Karpas-422 (cell line): ENCODE measurements around the gene USP50. TPM values are rescaled to one million over a fixed set of nuclear protein-coding genes. Genes with fewer than 3 reads are reported as not detected.
"Not testable (repeated sequence)": the region's sequence is repeated elsewhere in the genome, so short reads cannot be mapped to it uniquely, and the experiment has no call there.

ENCODE experiments used
- DNase-seq: peaks from one replicate; pipeline ENCODE4 v3.0.0-alpha.2; 2015
- H2AFZ ChIP-seq: fragments of 200-600 bp; sonication (generic); 2 replicates; pipeline ENCODE4 v1.6.1; 2014; ENCODE audit warnings: antibody characterized with exemption, low read length, mixed read lengths
- H3K27ac ChIP-seq: fragments of 200-600 bp; sonication (generic); 2 replicates; pipeline ENCODE4 v1.5.1; 2014; ENCODE audit warnings: mild to moderate bottlenecking, low read length, moderate library complexity
- H3K27me3 ChIP-seq: fragments of 200-600 bp; sonication (generic); 2 replicates; pipeline ENCODE4 v1.6.1; 2014; ENCODE audit warnings: low read length, mixed read lengths
- H3K36me3 ChIP-seq: fragments of 200-600 bp; sonication (generic); 2 replicates; pipeline ENCODE4 v1.6.1; 2014; ENCODE audit warnings: low read length, mixed read lengths; ENCODE audit not compliant: insufficient read depth
- H3K4me1 ChIP-seq: fragments of 200-600 bp; sonication (generic); 2 replicates; pipeline ENCODE4 v1.6.1; 2014; ENCODE audit warnings: mild to moderate bottlenecking, low read length, mixed read lengths
- H3K4me2 ChIP-seq: fragments of 200-600 bp; sonication (generic); 2 replicates; pipeline ENCODE4 v1.6.1; 2014; ENCODE audit warnings: low read length, low read depth, mild to moderate bottlenecking; ENCODE audit not compliant: poor library complexity, severe bottlenecking
- H3K4me3 ChIP-seq: fragments of 200-600 bp; sonication (generic); 2 replicates; pipeline ENCODE4 v1.5.1; 2014; ENCODE audit warnings: mild to moderate bottlenecking, antibody characterized with exemption, low read length, mixed read lengths
- H3K79me2 ChIP-seq: fragments of 200-600 bp; sonication (generic); 2 replicates; pipeline ENCODE4 v1.6.1; 2014; ENCODE audit warnings: mild to moderate bottlenecking, low read length, mixed read lengths
- H3K9ac ChIP-seq: fragments of 200-600 bp; sonication (generic); 2 replicates; pipeline ENCODE4 v1.6.0; 2014; ENCODE audit warnings: low read length
- H3K9me2 ChIP-seq: fragments of 200-600 bp; sonication (generic), shearing (Covaris generic); replicated peaks from 2 replicates; pipeline ENCODE4 v1.6.0; 2014; ENCODE audit warnings: mild to moderate bottlenecking, low read length, moderate library complexity; ENCODE audit not compliant: insufficient read depth
- H3K9me3 ChIP-seq: fragments of 300-700, 200-600 bp; sonication (generic); 2 replicates; pipeline ENCODE4 v1.6.1; 2014; ENCODE audit warnings: low read length, mixed read lengths
- H4K20me1 ChIP-seq: fragments of 200-600 bp; sonication (generic); 2 replicates; pipeline ENCODE4 v1.6.1; 2014; ENCODE audit warnings: mild to moderate bottlenecking, antibody characterized with exemption, low read length, low read depth; ENCODE audit not compliant: insufficient read depth
- total RNA-seq: library from RNA; depleted of rRNA; stranded (reverse); fragments of >200 nt; shearing (Covaris generic); gene quantifications from 2 replicates; pipeline ENCODE4 v1.2.3, GENCODE V29; 2014; ENCODE audit warnings: low replicate concordance

USP50 gene
- total RNA-seq, 1 experiment from 2014 or later: not detected

DNA sequence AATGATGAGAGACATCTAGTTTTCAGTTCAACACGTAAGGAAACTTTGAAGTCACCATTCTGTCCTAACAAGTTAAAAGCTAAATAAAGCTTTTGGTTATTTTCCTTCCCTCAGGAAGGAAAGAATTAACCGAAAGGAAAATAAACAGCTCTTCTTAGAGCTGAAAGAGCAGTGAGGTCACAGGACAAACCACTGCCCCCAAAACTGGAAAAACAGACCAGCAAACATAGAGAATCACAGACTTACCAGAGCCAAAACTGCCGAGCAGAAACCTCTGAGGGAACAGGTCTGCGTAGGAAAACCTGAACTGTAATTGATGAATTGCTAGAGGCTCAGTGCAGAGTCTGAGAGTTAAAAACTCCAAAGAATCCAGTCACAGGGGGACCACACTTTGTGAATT is 14.7 kb downstream of the USP50 start:
- no peak for DNase-seq
- Histone ChIP-seq H3K79me2 (no peaks in the 10 kb centered on the region), H3K27ac (no peak overlapping the region), H3K9me3 (no peaks in the 10 kb centered on the region), H3K27me3 (no peaks in the 10 kb centered on the region), H3K9me2 (no peaks in the 10 kb centered on the region), H4K20me1 (no peaks in the 10 kb centered on the region), H3K4me3 (no peak overlapping the region), H3K4me2 (no peak overlapping the region), H3K36me3 (no peaks in the 10 kb centered on the region), H3K4me1 (no peaks in the 10 kb centered on the region), H2AFZ (no peak overlapping the region), H3K9ac (no peak overlapping the region)

DNA sequence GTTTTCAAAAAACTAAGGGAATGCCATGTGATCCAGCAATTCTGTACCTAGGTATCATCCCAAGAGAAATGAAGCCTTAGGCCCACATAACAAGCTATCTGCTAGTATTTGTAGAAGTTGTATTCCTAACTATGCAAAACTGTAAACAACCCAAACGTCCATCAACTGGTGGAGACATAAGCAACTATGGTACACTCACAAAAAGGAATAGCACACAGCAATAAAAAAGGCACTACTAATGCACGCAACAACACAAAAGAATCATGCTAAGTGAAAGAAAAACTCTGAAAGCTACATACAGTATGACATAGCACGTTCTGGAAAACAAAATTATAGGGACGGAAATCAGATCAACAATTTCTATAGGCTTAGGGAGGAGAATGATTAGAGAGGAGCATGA is 15.3 kb downstream of the USP50 start:
- H2AFZ ChIP-seq: no peak overlapping the region
- no peaks in the 10 kb centered on the region for H3K4me1 ChIP-seq
- no peak overlapping the region for H3K4me3 ChIP-seq
- H3K79me2 ChIP-seq: no peaks in the 10 kb centered on the region
- no peaks in the 10 kb centered on the region for H3K9me2 ChIP-seq
- no peaks in the 10 kb centered on the region for H4K20me1 ChIP-seq
- H3K36me3 ChIP-seq: no peaks in the 10 kb centered on the region
- no peak overlapping the region for H3K27ac ChIP-seq
- H3K9me3 ChIP-seq: no peaks in the 10 kb centered on the region
- no peak overlapping the region for H3K4me2 ChIP-seq
- no peak overlapping the region for H3K9ac ChIP-seq
- H3K27me3 ChIP-seq: no peaks in the 10 kb centered on the region
- no peak for DNase-seq

DNA sequence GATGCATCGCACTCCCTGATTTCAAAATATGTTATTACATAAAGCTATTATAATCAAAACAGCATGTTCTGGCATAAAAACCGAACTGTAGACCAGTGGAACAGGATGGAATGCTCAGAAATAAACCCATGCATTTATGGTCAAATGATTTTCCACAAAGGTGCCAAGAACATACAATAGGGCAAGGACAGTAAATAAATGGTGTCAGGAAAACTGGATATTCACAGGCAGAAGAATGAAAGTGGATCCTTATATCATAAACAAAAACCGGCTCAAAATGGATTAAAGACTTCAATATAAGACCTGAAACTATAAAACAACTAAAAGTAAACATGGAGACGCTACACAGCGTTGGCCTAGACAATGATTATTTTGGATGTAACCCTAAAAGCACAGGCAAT is 22.6 kb downstream of the USP50 start:
- Histone ChIP-seq H3K9ac (no peak overlapping the region), H3K9me2 (no peaks in the 10 kb centered on the region), H3K27ac (no peak overlapping the region), H3K79me2 (no peaks in the 10 kb centered on the region), H3K4me1 (no peaks in the 10 kb centered on the region), H2AFZ (no peak overlapping the region), H3K4me2 (no peak overlapping the region), H3K4me3 (no peak overlapping the region), H3K27me3 (no peaks in the 10 kb centered on the region), H4K20me1 (no peaks in the 10 kb centered on the region), H3K36me3 (no peaks in the 10 kb centered on the region), H3K9me3 (no peaks in the 10 kb centered on the region)
- DNase-seq: no peak

DNA sequence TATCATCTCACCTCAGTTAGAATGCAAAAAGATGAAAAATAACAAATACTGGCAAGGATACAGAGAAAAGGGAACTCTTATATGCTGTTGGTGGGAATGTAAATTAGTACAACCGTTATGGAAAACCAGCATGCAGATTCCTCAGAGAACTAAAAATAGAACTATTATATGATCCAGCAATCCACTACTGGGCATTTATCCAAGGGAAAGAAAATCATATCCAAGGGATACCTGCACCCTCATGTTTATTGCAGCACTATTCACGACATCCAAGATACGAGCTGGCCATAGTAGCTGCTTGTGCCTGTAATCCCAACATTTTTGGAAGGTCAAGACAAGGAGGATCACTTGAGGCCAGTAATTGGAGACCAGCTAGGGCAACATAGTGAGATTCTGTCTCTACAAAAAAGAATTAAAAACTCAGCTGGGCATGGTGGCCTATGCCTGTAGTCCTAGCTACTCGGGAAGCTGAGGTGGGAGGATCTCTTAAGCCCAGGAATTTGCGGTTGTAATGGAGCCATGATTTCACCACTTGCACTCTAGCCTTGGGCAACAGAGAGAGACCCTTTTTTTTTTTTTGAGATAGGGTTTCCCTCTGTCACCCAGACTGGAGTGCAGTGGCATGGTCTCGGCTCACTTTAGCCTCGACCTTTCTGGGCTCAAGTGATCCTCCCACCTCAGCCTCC is 26.6 kb downstream of the USP50 start:
- Histone ChIP-seq H3K9me3 (no peaks in the 10 kb centered on the region), H3K79me2 (no peaks in the 10 kb centered on the region), H3K4me1 (no peaks in the 10 kb centered on the region), H3K27ac (no peak overlapping the region), H3K4me3 (no peak overlapping the region), H3K27me3 (no peaks in the 10 kb centered on the region), H4K20me1 (no peaks in the 10 kb centered on the region), H3K4me2 (no peak overlapping the region), H3K36me3 (no peaks in the 10 kb centered on the region), H3K9ac (no peak overlapping the region), H2AFZ (no peak overlapping the region), H3K9me2 (no peaks in the 10 kb centered on the region)
- DNase-seq: no peak

DNA sequence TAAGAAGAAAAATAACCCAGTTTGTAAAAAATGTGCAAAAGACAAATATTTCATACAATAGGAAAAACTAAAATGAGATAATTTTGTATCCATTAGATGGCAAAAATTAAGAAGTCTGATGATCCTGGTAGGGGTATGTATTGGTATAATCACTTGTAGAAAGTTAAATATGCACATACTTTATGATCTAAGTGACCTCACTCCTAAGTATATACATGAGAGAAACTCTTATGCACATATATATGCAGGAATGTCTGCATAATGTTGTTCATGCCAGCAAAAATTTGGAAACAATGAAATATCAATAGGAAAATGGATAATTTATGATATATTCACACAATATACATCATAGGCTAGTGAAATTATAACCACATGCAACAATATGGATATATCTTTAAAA is 33.5 kb downstream of the USP50 start:
- Histone ChIP-seq H3K4me2 (no peak overlapping the region), H3K9me2 (no peaks in the 10 kb centered on the region), H3K9me3 (no peaks in the 10 kb centered on the region), H3K9ac (no peak overlapping the region), H3K27me3 (no peaks in the 10 kb centered on the region), H3K79me2 (no peaks in the 10 kb centered on the region), H2AFZ (no peak overlapping the region), H4K20me1 (no peaks in the 10 kb centered on the region), H3K4me3 (no peak overlapping the region), H3K27ac (no peak overlapping the region), H3K36me3 (no peaks in the 10 kb centered on the region), H3K4me1 (no peaks in the 10 kb centered on the region)
- DNase-seq: no peak

DNA sequence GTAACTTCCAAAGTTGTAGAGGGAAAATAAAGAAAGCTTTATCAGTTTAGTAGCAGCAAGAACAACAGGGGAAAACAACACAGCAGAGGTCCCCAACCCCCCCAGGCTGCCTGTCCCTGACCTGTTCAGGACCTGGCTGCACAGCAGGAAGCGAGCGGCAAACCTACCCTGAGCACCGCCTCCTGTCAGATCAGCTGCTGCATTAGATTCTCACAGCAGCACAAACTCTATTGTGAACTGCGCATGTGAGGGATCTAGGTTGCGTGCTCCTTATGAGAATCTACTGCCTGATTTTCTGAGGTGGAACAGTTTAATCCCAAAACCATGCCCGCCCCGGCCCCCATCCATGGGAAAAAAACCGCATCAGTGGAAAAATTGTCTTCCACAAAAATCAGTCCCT is 40.3 kb downstream of the USP50 start:
- H3K36me3 ChIP-seq: peaks cover 3% of the 10 kb centered on the region; the same call in 1 of the 2 replicates
- H2AFZ ChIP-seq: no peak overlapping the region
- no peaks in the 10 kb centered on the region for H3K9me3 ChIP-seq
- H3K4me2 ChIP-seq: no peak overlapping the region
- H4K20me1 ChIP-seq: no peaks in the 10 kb centered on the region
- H3K4me3 ChIP-seq: no peak overlapping the region
- no peaks in the 10 kb centered on the region for H3K27me3 ChIP-seq
- no peaks in the 10 kb centered on the region for H3K79me2 ChIP-seq
- H3K9me2 ChIP-seq: no peaks in the 10 kb centered on the region
- DNase-seq: no peak
- no peaks in the 10 kb centered on the region for H3K4me1 ChIP-seq
- no peak overlapping the region for H3K9ac ChIP-seq
- no peak overlapping the region for H3K27ac ChIP-seq

DNA sequence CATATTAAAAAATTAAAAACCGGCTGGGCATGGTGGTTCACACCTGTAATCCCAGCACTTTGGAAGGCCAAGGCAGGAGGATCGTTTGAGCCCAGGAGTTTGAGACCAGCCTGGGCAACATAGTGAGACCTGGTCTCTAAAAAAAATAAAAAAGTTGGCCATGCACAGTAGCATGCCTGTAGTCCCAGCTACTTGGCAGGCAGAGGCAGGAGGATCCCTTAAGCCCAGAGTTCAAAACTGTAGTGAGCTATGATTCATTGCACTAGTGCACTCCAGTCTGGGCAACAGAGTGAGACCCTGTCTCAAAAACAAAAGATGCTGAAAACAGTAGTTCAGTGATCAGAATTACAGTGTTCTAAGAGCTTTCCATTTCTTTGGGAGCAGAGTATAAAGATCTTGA is 40.8 kb downstream of the USP50 start:
- H3K79me2 ChIP-seq, H3K27me3 ChIP-seq, H3K4me2 ChIP-seq, H3K4me1 ChIP-seq, H4K20me1 ChIP-seq, H3K27ac ChIP-seq, H3K36me3 ChIP-seq, H3K9me2 ChIP-seq, H2AFZ ChIP-seq, H3K9me3 ChIP-seq, DNase-seq, H3K4me3 ChIP-seq, H3K9ac ChIP-seq: not testable (repeated sequence)

DNA sequence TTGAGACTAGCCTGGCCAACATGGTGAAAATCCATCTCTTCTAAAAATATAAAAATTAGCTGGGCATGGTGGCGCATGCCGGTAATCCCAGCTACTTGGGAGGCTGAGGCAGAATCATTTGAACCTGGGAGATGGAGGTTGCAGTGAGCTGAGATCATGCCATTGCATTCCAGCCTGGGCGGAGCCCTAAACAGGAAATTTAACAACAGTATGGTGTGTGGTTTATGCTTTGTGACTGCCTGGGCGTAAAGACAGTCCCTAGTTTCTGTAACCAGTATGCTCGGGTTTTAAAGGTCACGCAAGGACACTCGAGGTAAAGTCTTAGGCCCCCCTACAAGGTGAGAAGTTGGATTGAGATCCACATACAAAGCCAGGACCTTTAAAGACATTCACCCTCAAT is 43.3 kb downstream of the USP50 start:
- no peak overlapping the region for H3K27ac ChIP-seq
- H3K9me2 ChIP-seq: no peaks in the 10 kb centered on the region
- no peaks in the 10 kb centered on the region for H3K9me3 ChIP-seq
- H3K36me3 ChIP-seq: peaks cover 31% of the 10 kb centered on the region; the same call in 1 of the 2 replicates
- H3K27me3 ChIP-seq: no peaks in the 10 kb centered on the region
- H3K4me2 ChIP-seq: no peak overlapping the region
- no peaks in the 10 kb centered on the region for H4K20me1 ChIP-seq
- no peak overlapping the region for H2AFZ ChIP-seq
- H3K4me1 ChIP-seq: no peaks in the 10 kb centered on the region
- DNase-seq: no peak
- H3K4me3 ChIP-seq: no peak overlapping the region
- no peak overlapping the region for H3K9ac ChIP-seq
- no peaks in the 10 kb centered on the region for H3K79me2 ChIP-seq
